Forelimb muscle (tissue), 1 donor: Measurements from ENCODE around the gene SLC10A7. TPM values are rescaled to one million over a fixed set of nuclear protein-coding genes. Genes with fewer than 3 reads are reported as not detected.

Source experiments
- DNase-seq: peaks from one replicate; pipeline ENCODE4 v3.0.0-alpha.2; 2013; ENCODE audit warnings: low read depth
- polyA plus RNA-seq: library from polyadenylated mRNA; unstranded; fragments of 120-200 nt; gene quantifications from one replicate; pipeline ENCODE4 v1.2.1, GENCODE V29; 2013; ENCODE audit not compliant: insufficient read length

The SLC10A7 gene
- polyA plus RNA-seq, 1 donor: 6.6 TPM

GRCh38 chr4:146311238-146311970 is 210.3 kb downstream of the SLC10A7 start:
- no peak for DNase-seq

DNA sequence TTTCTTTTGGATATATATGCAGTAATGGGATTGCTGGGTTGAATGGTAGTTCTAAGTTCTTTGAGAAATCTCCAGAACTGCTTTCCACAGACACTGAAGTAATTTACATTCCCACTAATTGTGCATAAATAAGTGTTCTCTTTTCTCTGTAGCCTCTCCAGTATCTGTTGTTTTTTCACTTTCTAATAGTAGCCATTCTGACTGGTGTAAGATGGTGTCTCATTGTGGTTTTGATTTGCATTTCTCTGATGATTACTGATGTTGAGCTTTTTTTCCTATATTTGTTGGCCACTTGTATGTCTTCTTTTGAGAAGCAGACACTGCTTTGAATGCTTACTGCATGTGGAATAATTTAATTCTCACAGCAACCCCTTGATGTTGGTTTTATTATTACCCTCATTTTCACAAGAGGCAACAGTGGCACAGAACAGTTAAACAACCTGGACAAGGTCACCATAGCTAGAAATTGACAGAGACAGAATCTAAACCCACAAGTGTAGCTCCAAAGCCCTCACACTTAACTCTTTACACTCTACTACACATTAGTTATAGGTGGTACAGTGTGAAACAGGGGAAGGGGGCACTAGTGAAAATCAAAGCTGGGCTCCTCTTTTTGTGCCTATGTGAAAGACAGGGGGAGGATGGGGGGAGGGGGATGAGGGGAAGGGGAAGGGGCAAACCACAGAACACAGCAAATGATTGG is 211.3 kb downstream of the SLC10A7 start:
- DNase-seq: no peak

- peak; percentile 16 for DNase-seq
These were observed 212.8 kb downstream of the SLC10A7 start for GRCh38 chr4:146308951-146309350.

- DNase-seq: no peak
These were observed 218.9 kb downstream of the SLC10A7 start for GRCh38 chr4:146302822-146303221.

GRCh38 chr4:146299607-146300006 is 222.1 kb downstream of the SLC10A7 start:
- no peak for DNase-seq

GRCh38 chr4:146294776-146295175 is 227.0 kb downstream of the SLC10A7 start:
- no peak for DNase-seq

GRCh38 chr4:146292508-146292907 is 229.2 kb downstream of the SLC10A7 start:
- no peak for DNase-seq

DNA sequence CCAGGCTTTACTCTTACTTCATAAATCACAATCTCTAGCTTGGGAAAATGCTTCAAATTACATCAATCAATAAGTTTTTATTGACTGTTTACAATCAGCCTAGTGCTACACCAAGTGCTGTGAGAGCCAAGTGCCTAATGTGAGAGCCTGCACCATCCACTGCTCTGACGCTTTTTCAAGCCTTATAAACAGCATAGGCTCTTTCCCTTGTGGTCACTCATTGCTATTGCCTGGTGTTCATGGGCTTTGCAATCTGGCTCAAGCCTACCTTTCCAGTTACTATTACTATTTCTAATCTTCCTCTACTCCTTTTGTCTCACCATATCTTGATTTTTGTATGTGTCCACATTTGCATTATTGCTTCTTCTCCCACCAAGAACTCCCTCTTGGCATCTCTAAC is 230.4 kb downstream of the SLC10A7 start:
- no peak for DNase-seq

GRCh38 chr4:146288193-146288592 is 233.5 kb downstream of the SLC10A7 start:
- no peak for DNase-seq

GRCh38 chr4:146285037-146285436 is 236.7 kb downstream of the SLC10A7 start:
- no peak for DNase-seq

DNA sequence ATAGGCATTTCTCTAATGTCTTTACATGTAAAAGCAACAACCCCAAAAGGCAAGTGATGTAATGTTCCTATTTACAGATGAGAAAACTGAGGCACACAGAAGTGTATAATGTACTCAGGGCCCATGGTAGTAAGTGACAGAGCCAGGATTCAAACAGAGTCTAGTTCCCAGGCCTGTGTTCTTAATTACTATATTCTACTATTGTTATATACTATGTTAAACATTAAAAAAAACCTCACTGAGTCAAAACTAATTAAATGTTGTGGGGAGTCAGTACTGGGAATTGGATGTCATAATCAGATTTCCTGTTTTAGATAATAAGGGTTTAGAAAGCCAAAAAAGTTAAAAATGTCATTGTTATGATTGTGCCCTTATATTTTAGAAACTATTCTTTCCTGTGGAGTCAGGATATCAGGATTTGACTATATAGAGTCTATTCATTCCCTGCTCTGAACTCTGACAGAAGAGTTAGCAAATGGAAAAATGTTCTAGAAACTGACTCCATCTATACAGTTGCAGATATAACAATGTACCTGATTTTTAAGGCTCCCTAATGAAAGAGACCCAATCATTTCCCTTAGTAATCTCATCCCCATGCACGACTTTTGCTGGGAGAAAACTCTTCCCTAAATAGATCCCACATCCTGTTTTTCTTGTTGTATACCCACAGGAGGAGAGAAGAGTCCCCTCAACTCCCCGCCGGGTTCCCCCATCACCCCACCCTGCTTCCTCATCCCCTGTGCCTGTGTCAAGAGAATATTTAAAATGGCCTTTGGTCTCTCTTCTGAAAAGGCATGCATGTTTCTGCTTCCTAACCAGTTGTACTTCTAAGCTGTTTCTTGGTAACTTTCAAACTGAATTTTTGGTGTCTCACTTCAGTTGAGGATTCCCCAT is 237.7 kb downstream of the SLC10A7 start:
- no peak for DNase-seq

DNA sequence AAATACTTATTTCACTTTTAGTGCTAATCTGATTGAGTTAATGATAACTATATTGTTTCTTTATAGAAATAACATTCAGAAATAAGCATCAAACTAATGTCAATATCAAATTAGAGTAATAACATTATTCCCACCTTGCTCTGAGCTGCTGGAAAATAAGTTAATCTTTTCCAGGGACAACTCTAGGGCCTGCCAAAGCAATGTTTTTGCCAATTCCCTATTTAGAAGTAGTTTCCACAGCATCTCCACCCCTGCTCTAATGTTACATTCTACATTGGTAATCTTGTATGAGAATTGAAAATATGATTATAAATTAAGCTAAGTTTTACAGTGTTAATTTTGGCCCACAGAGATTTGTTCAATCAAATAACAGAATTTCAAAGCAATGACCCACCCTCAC is 239.1 kb downstream of the SLC10A7 start:
- DNase-seq: no peak

- no peak for DNase-seq
These were observed 242.8 kb downstream of the SLC10A7 start for GRCh38 chr4:146278986-146279385.

GRCh38 chr4:146275370-146275769 is 246.4 kb downstream of the SLC10A7 start:
- DNase-seq: no peak

DNA sequence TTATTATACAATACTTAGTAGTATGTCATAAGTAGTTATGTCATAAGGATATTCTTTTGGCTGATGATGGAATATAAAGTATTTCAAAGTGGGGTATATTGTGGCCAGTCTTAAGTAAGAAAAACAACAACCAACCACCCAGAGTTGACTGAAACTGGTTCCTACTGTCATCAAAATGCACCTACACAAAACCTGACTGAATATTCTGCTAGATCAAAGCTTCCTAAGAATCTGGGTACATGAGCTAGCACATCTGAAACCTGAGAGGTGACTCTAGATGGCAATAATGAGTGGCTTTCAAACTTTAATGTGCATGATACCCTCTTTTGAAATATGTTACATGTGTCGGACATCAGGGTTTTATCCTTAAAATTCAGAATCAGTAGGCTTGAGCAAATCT is 247.0 kb downstream of the SLC10A7 start:
- no peak for DNase-seq

- no peak for DNase-seq
These were observed 248.4 kb downstream of the SLC10A7 start for GRCh38 chr4:146273204-146273901.

DNA sequence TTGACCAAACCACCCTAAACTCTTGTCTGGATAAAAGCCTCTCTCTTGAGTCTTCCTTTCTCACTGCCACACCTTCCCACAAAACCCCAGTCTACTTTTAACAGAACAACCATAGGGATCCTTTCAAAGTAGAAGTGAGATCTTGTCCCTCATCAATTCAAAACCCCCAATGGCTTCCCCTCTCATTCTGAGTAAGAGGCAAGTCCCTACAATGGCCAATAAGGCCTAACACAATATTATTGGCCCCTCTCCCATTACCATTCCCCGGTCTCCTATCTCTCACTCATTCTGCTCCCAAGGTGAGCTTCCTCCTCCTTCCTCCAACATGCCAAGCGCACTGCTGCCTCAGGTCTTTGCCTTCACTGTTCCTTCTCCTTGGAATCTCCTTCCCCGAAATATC is 250.3 kb downstream of the SLC10A7 start:
- DNase-seq: no peak

DNA sequence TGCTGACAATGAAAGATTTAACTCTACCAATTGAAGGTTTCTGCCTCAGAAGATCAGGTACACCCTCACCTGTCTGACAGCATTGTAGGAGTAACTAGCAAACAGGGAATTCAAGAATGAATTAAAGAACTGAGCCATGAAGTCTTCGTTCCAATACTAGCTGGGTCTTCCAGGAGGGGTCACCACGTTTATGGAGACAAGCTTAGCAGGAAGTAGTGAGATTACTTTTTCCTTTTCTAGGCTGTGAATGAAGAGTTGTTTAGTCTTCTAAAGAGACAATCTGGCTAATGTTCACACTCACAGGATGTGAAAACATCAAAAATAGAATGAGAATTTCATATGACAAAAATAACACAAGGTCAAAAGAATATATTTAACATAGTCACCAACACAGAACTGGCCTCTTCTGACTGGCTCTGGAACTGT is 252.5 kb downstream of the SLC10A7 start:
- no peak for DNase-seq

- DNase-seq: no peak
These were observed 253.9 kb downstream of the SLC10A7 start for GRCh38 chr4:146267826-146268225.

- DNase-seq: no peak
These were observed 255.7 kb downstream of the SLC10A7 start for GRCh38 chr4:146265950-146266490.

DNA sequence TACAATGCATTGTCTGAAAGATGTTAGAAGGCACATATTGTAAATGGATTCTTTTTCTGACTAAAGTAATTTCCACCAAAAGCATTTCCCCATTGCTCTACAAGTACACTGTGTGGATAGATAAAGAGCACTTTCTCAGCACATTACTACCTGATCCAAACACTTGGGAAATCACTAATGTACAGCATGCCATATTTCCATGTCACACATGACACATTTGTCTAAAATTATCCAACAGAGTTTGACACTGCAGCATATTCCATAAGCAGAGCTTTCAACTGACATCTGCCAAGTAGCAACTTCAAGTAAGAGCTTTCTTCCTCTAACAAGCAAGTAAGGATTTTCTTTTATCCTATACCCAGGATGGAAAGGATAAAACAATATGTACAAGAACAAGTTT is 257.9 kb downstream of the SLC10A7 start:
- no peak for DNase-seq
